Effector memory CD8-positive, alpha-beta T cell (primary cell): ENCODE data around the gene FCGR2B.
"Not testable (repeated sequence)": the region's sequence is repeated elsewhere in the genome, so short reads cannot be mapped to it uniquely, and the experiment has no call there.

Source experiments
- ATAC-seq: fragments of 150-1000 bp; cut with Tn5 transposase; replicated peaks from 2 replicates; pipeline ENCODE4 v1.10.0; 2021; ENCODE audit warnings: mild to moderate bottlenecking, moderate library complexity
- DNase-seq, 3 experiments: peaks; one replicate each; pipeline ENCODE4 v3.0.0; 2021
- H3K27ac Mint-ChIP-seq, 2 donors: one replicate each; pipeline ENCODE4 v1.8.0; 2022; ENCODE audit warnings: mild to moderate bottlenecking in 2 of 2, mixed read lengths in 2 of 2, moderate library complexity in 2 of 2
- H3K27me3 Mint-ChIP-seq, 2 donors: one replicate each; pipeline ENCODE4 v1.8.0; 2022; ENCODE audit warnings: mixed read lengths in 2 of 2
- H3K36me3 Mint-ChIP-seq: one replicate; pipeline ENCODE4 v1.8.0; 2022; ENCODE audit warnings: mild to moderate bottlenecking, moderate library complexity, mixed read lengths; ENCODE audit not compliant: insufficient read depth
- H3K4me1 Mint-ChIP-seq, 2 donors: one replicate each; pipeline ENCODE4 v1.8.0; 2022; ENCODE audit warnings: low read depth in 2 of 2, mixed read lengths in 2 of 2
- H3K4me3 Mint-ChIP-seq, 2 donors: one replicate each; pipeline ENCODE4 v1.8.0; 2022; ENCODE audit warnings: mild to moderate bottlenecking in 2 of 2, mixed read lengths in 2 of 2, moderate library complexity in 2 of 2
- H3K9me3 Mint-ChIP-seq, 2 donors: one replicate each; pipeline ENCODE4 v1.8.0; 2022; ENCODE audit warnings: mixed read lengths in 2 of 2

FCGR2B gene

DNA sequence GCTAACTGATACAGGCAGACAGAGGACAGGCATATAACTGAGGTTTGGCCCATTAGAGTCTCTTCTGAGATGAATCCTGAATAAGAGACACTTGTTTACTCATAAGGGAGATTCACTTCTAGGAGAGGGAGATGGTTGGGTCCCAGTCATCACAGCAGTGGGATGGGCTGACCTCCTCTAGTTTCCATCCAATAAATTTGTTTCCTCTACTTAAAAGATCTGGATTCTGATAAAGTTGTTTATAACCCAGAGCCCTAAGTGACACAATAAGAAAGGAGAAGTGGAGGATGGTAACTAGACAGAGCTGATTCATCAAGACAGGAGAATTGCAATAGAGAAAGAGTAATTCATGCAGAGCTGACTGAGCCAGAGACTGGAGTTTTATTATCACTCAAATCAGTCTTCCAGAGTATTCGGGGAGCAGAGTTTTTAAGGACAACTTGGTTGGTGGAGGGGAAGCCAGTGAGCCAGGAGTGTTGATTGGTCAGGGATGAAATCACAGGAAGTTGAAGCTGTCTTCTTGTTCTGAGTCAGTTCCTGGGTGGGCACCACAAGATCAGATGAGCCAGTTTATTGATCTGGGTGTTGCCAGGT is 26.7 kb upstream of the FCGR2B start:
- not testable (repeated sequence) for DNase-seq, H3K9me3 Mint-ChIP-seq, H3K27me3 Mint-ChIP-seq, H3K36me3 Mint-ChIP-seq
- ATAC-seq = peak; percentile 51
- Mint-ChIP-seq H3K4me1 (peaks cover 10 to 14% of the 10 kb centered on the region in 2 donors), H3K27ac (peak overlapping the region; percentile 66 to 94), H3K4me3 (peak overlapping the region; percentile 34 to 77)

DNA sequence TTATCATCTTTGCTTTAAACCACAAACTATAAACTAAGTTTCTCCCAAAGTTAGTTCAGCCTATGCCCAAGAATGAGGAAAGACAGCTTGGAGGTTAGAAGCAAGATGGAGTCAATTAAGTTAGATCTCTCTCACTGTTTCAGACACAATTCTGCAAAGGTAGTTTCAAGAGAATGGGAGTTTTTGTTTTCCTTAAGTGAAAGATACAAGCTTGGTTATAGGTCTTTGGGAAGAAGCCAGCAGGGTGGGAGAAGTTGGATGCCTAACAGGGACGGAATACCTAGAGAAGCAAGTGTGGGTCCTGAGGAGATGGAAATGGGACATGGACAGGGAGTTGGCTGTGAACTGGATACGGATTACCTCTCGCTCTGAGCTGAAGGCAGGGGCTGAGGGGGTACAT is 26.0 kb upstream of the FCGR2B start:
- not testable (repeated sequence) for H3K27me3 Mint-ChIP-seq, ATAC-seq, H3K36me3 Mint-ChIP-seq, H3K9me3 Mint-ChIP-seq, DNase-seq
- peak overlapping the region in 1 of 2 donors; percentile 68 for H3K4me3 Mint-ChIP-seq
- H3K27ac Mint-ChIP-seq = peak overlapping the region; percentile 66 to 94
- peaks cover 10 to 14% of the 10 kb centered on the region in 2 donors for H3K4me1 Mint-ChIP-seq

DNA sequence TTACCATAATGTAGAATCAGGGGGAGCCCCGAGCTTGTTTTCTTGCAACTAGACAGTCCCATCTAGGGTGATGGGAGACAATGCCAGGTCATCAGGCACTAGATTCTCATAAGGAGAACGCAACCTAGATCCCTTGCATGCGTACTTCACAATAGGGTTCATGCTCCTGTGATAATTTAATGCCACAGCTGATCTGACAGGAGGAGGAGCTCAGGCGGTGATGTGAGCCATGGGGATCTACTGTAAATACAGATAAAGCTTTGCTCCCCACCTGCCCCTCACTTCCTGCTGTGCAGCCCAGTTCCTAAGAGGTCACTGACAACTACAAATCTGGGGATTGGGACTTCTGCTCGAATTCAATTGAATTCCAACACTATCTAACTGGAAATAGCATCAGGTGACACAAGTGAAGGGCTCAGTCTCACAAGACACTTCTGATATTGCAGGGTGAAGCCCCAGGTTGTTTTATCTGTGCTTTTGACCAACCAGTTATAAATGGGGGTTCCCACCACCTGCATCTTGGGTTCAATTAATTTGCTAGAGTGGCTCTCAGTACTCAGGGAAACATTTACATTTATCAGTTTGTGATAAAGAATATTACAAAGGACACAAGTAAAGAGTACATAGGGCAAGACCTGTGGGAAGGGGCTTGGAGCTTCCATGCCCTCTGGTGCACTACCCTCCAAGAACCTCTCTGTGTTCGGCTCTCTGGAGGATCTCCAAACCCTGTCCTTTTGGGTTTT is 24.5 kb upstream of the FCGR2B start:
- peaks cover 13 to 24% of the 10 kb centered on the region in 2 donors for H3K4me1 Mint-ChIP-seq
- not testable (repeated sequence) for DNase-seq, H3K27me3 Mint-ChIP-seq, H3K9me3 Mint-ChIP-seq, H3K27ac Mint-ChIP-seq, H3K36me3 Mint-ChIP-seq, ATAC-seq, H3K4me3 Mint-ChIP-seq

DNA sequence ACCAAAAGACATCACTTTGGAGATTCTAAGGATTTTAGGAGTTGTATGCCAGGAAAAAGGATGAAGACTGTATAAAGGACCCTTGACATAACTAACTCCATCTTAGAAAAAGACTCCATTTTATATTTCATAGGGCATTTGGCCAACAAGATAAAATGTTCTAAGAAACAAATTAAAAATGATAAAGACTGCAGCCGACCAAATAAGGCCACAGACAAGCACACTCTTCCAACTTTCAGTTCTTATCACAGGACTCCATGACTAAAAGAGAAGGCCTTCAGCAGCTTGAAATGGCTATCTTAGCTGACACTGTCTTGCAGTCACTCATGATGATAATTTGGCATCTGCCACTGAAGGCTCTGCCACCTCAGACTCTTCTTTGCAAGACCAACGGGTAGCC is 23.7 kb upstream of the FCGR2B start:
- peaks cover 14 to 27% of the 10 kb centered on the region in 2 donors for H3K4me1 Mint-ChIP-seq
- H3K27me3 Mint-ChIP-seq, H3K4me3 Mint-ChIP-seq, H3K36me3 Mint-ChIP-seq, H3K27ac Mint-ChIP-seq, DNase-seq, H3K9me3 Mint-ChIP-seq, ATAC-seq: not testable (repeated sequence)

DNA sequence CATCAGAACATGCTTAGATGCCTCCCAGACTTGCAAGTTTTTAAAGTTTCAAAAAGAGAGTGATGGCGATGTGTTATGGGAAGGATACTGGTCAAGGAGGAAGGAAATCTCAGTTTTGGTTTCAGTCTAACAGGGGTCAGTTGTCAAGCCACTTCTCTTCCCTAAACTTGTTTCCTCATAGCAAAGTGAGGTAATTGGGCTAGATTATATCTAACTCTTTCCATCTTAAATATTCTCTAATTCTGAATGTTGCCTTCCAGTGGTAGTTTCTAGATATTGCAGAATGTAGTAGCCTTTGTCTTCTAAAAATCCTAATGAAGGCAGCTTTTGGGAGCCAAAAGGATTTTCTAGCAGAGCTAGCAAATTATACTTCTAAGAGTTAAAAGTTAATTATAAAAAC is 20.2 kb upstream of the FCGR2B start:
- not testable (repeated sequence) for H3K9me3 Mint-ChIP-seq, H3K36me3 Mint-ChIP-seq, H3K27me3 Mint-ChIP-seq, DNase-seq
- H3K4me3 Mint-ChIP-seq = peak overlapping the region in 1 of 2 donors; percentile 64
- peak; percentile 46 for ATAC-seq
- H3K27ac Mint-ChIP-seq = peak overlapping the region in 1 of 2 donors; percentile 46
- H3K4me1 Mint-ChIP-seq = peaks cover 8 to 25% of the 10 kb centered on the region in 2 donors

DNA sequence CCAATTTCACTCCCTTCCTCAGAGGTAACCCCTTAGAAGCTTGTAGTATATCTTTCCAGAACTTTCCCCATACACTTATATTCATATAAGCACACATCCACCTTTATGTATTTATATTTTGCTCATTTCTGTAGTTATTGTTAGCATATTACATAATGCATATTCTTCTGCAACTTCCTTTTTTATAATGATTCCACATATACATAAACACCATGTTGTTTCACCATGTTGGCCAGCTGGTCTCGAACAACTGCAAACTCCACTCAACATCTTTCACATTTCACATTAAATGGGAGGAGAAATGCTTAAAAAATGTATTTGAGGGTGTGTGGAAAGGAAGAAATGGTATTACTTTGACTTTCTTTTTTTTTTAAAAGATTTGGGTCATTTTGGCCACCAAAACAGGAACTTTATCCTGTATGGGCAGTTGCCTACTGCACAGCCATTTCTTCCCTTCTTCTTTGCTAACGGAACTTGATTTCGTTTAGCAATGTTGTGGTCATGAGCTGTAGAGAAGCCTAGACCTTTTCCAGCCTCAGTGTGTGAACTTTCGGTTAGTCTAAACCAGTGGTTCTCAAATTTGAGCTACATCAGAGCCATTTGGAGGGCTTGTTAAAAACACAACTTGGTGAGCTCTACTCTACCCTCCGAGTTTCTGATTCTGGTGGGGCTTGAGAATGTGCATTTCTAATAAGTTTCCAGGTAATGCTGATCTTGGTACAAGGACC is 19.3 kb upstream of the FCGR2B start:
- H3K36me3 Mint-ChIP-seq, DNase-seq, H3K9me3 Mint-ChIP-seq, H3K27me3 Mint-ChIP-seq: not testable (repeated sequence)
- peaks cover 10 to 28% of the 10 kb centered on the region in 2 donors for H3K4me1 Mint-ChIP-seq
- H3K27ac Mint-ChIP-seq = peak overlapping the region in 1 of 2 donors; percentile 54
- H3K4me3 Mint-ChIP-seq = peak overlapping the region in 1 of 2 donors; percentile 18
- peak; percentile 66 for ATAC-seq

DNA sequence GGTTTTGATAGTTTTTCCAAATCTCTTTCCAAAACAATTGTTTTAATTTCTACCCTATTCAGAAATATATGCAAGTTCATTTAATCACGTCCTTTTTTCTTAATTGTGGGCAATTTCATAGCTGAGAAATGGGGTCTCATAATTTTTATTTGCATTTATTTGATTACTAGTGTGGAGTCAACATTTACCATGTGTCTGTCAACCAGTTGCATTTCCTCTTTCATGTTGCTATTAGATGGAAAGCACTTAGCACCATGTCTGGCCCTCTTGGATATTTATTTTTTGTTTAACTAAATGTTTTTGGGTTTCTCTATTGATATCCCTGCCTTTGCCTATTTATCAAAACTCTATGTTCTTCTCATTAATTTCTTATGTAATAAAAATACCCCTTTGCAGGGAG is 18.1 kb upstream of the FCGR2B start:
- not testable (repeated sequence) for ATAC-seq, H3K36me3 Mint-ChIP-seq, H3K4me3 Mint-ChIP-seq, H3K27me3 Mint-ChIP-seq, DNase-seq, H3K9me3 Mint-ChIP-seq
- H3K27ac Mint-ChIP-seq = peak overlapping the region in 1 of 2 donors; percentile 54
- H3K4me1 Mint-ChIP-seq = peaks cover 10 to 28% of the 10 kb centered on the region in 2 donors

DNA sequence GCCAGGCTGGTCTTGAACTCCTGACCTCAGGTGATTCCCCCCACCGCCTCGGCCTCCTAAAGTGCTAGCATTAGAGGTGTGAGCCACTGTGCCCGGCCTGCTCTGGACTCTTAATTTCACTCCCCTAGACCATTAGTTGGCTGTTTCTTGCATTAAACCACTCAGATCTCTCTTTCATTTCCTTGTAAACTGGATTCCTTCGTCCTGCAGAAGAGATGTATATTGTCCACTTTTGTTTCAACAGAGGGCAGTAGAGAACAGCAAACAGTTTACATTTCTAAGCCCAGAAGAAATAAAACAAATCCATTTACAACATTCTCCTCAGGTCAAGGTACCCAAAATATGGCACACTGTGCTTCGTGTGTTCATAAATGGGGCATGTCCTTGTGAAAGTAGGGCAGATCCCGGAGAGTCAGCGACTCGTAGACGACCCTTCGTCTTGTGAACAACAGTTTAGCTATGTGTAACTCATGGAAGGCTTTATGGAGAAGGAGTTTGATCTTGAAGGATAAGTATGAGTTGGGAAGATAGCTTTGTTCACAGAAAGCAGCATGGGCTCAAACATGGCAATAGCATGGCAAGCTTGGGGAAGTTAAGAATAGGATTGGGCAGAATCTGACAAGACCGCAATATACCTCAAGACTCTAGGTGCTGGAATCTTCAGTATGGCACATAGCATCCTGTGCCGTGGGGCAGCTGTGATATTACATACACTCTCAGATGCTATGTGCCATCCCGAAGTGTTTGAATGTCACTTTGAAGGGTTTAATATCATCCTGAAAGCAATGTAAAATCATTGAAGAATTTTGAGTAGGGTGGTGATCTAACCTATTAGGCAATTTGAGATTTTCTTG is 15.2 kb upstream of the FCGR2B start:
- H3K27ac Mint-ChIP-seq = peak overlapping the region in 1 of 2 donors; percentile 3
- DNase-seq, H3K9me3 Mint-ChIP-seq, H3K4me3 Mint-ChIP-seq, H3K27me3 Mint-ChIP-seq, H3K36me3 Mint-ChIP-seq: not testable (repeated sequence)
- peak; percentile 69 for ATAC-seq
- peaks cover 7 to 21% of the 10 kb centered on the region in 2 donors for H3K4me1 Mint-ChIP-seq

DNA sequence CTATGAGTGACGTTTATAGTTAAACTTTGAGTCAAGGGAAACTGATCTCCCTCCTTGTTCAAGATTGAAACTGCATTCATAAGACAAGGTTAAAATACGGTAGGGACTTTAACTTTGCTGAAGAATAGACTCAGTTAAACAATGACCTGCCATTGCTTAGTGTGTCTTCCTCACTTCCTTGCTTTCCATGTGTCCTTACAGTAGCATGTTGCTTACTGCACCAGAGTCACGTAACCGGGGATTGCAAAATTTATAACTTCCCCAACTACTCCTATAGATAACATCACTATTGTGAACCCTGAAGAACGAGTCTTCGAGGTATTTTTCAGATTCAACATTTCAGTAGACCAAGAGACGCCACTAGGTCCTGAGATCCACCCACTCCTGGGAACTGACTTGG is 9.4 kb upstream of the FCGR2B start:
- not testable (repeated sequence) for ATAC-seq, H3K27ac Mint-ChIP-seq, H3K36me3 Mint-ChIP-seq, H3K27me3 Mint-ChIP-seq, H3K9me3 Mint-ChIP-seq, DNase-seq, H3K4me1 Mint-ChIP-seq, H3K4me3 Mint-ChIP-seq

DNA sequence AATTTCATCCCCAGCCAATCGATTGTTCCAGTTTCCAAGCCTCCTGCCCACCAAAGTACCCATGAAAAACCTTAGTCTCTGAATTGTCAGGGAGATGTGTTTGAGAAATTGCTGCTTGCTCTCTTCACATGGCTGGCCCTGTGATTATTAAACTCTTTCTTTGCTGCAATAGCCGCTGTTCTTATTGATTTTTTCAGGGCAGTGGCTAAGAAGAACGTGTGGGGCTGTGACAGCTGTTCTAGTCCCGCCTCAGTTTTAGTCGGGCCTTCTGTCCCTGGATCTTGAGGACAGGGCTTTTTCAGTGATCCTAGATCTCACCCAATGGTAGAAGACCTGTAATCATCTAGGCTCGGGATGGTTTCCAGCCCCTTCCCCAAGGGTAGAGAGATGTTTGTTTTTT is 9.0 kb upstream of the FCGR2B start:
- not testable (repeated sequence) for H3K4me3 Mint-ChIP-seq, H3K27ac Mint-ChIP-seq, H3K27me3 Mint-ChIP-seq, H3K9me3 Mint-ChIP-seq, H3K4me1 Mint-ChIP-seq, DNase-seq, ATAC-seq, H3K36me3 Mint-ChIP-seq

DNA sequence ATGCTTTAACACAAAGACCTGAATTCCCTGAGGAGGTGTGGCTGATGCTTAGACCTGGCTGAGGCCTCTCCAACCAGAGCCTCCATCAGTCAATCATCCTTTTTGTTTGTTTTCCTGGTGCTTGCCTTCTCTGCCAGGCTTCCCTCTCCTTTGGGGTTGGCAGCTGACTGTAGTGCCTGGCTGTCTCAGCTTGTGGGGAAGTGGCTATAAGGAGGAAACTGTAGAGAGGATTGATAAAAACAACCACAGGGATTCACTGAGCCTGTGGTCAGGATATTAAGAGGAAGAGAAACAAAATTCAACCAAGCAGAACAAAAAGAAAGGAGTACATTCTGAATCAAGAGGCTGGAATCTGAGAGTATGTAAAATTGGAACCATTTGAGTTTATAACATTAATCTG is 4.4 kb upstream of the FCGR2B start:
- not testable (repeated sequence) for H3K27me3 Mint-ChIP-seq, H3K4me1 Mint-ChIP-seq, H3K27ac Mint-ChIP-seq, H3K4me3 Mint-ChIP-seq, DNase-seq, H3K9me3 Mint-ChIP-seq, ATAC-seq, H3K36me3 Mint-ChIP-seq

DNA sequence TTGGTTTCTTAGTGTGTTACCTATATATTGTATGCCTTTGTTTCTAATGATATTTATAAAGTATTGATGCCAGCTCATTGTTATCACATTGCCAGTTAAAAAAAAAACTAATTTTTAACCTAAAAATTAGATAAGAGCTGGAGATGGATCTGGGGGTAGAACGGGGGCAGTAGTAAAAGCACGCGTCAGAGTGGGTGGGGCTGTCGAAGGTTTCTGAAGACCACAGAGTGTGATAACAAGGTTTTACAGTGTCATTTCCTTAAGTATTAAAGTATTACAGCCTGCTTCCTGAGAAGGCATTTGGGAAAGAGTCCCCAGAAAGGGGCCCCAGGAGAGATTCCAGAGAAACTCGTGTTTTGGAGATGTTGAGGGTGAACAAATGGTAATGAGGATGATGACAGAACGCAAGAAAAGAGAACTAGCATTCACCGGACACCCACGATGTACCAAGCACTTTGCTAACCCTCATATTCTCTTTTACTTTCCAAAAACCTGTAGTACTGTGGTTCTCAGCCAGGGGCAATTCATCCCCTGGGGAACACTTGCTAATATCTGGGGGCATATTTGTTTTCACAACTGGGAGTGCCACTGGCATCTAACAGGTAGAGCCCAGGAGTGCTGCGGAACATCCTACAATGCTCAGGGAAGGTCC is 1.2 kb upstream of the FCGR2B start:
- not testable (repeated sequence) for H3K4me1 Mint-ChIP-seq

DNA sequence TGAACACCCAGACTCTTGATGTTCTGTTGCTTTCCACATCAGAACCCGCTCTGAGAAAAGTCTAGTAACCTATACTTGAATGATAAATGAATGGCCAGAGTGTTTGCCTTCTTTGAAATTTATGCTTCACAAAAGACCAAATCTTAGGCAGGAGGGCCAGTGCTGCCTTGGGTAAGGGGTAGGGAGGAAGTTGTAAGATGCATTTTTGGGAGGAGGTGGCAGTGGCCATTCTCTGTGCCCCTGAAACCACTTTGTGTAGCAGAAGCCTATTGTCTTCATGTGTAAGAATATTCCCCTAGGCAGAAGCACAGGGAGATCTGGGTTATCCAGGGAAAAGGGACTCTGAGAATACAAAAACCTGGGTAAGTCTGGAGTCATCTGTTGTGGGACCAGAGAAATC is 626 bp downstream of the FCGR2B start:
- not testable (repeated sequence) for H3K27me3 Mint-ChIP-seq, DNase-seq, H3K4me1 Mint-ChIP-seq, H3K4me3 Mint-ChIP-seq, H3K27ac Mint-ChIP-seq, H3K36me3 Mint-ChIP-seq, ATAC-seq, H3K9me3 Mint-ChIP-seq

More for the DNA sequence above, 1.2 kb upstream of the FCGR2B start:
- not testable (repeated sequence) for H3K27ac Mint-ChIP-seq, H3K36me3 Mint-ChIP-seq, H3K9me3 Mint-ChIP-seq, H3K4me3 Mint-ChIP-seq, H3K27me3 Mint-ChIP-seq
- ATAC-seq (peak; percentile 99), DNase-seq (peak in 1 of 3 experiments; percentile 41)
